HG02642 (cell line): Measurements from ENCODE around the gene RALY.
A peak's percentile ranks its signal among the peaks of the same experiment; 100 is the strongest.

Experiments
- ATAC-seq: cut with Tn5 transposase; IDR thresholded peaks from one replicate; pipeline ENCODE4 v1.9.1; 2021; ENCODE audit warnings: mild to moderate bottlenecking; ENCODE audit not compliant: unreplicated experiment, poor library complexity

RALY gene

DNA sequence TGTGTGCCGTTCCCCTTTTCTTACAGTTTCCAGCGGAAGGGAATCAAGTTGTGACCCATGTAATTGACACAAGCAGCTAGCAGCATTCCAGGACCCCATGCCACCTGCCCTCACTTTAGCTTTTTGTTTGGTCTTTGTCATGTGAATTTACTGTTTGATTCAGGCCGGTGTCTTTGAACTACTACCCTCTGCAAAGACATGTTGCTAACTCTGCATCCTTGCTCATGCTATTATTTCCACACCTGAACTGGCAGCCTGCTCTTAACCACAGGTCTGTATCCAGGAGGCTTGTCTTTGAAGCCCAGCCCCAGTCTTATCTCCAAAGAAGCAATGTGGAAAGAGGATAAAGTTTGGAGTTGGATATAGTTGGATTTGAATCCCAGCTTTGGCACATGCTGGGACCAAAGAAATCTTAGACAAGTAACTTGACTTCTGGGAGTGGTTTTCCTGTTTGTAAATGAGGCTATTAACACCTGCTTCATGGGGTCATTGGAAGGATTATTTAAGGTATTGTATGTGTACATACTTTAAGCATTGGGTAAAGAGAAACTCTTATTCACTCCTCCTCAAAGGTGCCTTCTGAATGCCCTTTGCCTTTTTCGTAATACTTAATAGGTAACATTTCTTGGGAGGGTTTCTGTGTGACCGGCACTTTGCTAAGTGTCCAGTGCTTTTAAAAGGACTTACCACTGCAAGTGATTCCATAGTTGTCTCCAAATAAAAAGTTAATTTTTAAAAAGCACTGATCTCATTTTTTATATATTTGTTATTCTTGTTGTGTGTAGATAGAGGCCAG, 52.4 kb downstream of the RALY start:
- no peak for ATAC-seq

DNA sequence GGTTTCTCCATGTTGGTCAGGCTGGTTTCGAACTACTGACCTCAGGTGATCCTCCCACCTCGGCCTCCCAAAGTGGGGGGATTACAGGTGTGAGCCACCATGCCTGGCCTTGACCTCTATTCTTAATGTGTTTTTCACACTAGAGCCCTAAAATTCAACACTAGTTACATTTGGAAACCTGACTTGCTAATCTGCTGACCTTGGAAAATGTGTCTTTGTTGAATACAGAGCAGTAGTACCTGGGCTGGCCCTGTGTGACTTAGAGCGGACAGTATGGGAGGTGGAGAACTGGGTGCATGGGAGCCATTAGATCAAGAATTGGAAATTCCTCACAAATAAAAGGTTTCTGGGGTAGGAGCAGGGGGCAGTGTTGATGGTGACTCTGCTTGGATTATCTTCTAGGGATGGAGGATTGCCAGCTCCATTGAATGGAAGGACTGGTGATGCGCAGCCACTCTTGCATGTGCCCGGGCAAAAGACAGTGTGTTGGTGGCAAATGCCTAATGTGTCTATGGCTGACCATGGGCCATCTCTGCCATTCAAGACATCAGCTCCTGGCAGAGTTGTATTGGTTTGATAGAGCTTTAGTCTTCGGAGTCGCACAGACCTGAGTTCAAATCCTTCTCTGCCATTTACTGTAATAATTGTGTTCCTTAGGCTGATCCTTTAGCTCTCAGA, 53.4 kb downstream of the RALY start:
- ATAC-seq, result no peak

DNA sequence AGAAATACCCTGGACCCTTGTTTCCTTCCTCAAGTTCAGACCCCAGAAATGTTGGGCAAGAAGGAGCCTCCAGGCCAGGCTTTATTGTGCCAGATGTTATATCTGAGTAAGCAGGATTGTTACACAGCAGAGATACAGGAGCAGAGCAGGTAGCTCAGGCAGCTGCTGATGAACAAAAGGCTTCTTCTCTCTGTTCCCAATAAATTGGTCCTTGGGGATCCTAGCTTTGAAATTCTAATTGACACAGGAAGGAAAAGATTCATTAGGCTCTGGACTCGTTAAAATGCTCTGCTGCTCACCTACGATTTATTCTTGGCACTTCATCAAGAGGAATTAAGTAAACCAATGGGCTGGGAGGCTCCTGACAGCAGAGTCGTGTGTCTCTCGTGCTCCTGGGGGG, 54.2 kb downstream of the RALY start:
- ATAC-seq, result no peak

DNA sequence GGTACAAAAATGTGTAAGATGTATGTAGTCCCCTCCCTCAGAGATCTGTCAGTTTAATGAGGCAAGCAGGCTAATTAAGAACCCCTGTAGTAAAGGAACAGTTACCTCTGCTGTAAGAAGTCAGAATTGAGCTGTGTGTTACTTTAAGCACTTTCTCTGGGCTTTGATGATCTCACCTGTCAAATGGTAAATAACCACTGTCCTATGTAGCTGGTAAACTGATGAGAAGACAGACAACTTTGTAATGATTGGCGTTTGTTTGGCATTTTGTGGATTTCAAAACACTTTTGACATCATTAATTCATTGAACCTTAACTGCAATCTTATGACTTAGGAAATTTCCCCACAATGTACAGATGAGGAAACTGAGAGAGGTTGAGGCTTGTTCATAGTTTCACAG, 55.7 kb downstream of the RALY start:
- no peak for ATAC-seq

DNA sequence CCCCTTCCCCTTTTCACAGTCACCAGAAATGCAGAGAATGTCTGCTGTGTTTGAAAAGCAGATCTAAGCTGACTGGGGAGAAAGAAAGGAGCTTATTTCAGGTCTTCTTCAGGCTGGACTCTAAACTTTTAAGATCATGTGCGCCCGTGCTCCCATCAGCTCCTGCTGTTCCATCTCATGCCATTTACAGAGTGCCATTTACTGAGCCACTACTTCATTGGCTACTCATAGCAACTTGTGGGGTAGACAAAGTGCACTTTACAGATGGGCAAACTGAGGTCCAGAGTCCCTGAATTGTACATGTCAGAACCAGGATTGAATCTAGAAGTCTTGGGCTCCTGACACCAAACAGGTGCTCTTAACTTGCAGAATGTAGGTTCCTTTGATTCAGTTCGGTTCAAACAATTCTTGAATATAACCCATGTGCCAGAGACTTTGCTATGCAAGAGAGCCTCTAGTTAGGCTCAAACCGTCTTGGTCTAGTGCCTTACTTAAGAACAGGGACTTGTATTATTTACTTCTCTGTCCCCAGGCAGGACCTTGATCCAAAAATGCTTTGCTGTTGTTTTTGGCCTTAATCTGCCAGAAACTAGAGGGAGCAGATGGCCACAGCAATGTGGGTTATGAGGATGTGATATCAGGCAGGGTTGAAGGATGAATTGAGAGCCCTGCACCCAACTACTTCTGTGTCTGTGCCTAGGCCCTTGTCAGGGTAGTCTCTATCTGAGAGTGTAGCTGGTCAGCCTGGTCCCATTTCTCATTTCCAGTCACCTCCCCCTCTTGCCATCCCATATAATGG, 56.4 kb downstream of the RALY start:
- no peak for ATAC-seq

DNA sequence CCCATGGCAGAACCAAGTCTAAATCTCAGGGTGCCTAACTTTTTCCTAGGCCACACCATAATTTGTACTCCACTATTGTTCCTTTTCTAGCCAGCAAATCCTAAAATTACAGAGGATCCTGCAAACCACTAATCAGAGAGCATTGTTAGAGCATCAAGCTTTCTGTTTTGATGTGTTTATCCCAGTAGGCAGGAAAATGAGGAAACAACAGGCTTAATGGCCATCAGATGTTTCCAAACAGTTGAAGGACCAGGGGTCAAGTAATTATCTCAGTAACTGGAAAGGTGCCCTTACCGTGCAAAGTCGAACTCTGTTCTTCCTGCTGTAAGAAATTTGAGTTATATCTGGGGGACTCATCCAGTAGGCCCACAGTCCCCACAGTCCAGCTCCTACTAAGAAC, 58.7 kb downstream of the RALY start:
- no peak for ATAC-seq

DNA sequence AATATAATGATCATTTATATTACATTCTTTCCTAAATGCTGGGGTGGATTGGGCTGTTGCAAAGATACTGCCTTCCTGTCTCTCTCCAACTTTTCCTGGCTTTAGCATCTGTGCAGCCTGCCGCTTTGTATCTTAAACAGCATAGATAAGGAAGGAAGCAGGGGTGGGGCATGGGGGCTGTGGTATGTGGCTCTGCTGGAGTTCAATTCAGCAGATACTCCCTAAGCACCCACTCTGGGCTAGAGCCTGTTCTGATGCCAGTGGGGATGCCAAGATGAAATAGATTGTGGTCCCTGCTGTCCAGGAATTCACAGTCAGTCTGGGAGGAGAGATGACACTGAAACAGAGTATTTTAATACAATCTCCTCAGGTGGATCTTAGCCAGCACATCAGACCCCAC, 61.6 kb downstream of the RALY start:
- no peak for ATAC-seq

DNA sequence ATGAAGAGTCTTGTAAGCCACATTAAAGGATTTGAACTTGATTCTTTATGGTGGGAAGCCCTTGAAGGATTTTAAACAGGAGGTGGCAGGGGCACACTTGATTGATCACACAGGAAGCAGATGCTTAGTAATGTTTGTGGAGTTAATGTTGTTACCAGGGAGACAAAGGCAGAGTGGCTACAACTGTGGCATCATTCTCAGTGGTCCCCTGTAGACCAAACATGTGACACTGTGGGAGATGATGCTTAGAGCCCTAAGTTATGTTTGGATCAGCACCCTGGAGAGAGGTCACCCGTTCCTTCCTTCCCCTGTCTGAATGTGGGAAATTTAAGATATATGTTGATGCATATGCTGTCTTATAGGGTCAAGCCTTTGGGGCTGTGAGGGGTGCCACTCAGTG, 65.1 kb downstream of the RALY start:
- ATAC-seq, result no peak

DNA sequence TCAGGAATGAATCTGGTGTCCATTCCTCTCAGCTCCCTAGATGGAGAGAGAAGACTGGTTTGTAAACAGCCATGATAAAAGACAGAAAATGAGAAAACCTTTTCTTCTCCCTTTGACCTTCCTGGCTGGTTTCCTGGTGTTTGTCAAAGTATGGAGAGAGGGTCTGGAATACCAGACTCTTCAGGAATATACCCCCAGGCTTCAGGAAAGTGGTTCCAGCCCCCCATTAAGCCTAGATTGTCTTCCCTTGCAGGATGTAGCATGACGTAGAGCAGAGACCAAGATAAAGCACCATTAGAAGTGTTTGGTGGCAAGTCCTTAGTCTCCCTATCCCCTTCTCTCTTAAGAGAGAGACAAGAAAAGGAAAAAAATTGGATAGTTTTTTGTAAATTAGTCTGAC, 67.3 kb downstream of the RALY start:
- ATAC-seq, result no peak

DNA sequence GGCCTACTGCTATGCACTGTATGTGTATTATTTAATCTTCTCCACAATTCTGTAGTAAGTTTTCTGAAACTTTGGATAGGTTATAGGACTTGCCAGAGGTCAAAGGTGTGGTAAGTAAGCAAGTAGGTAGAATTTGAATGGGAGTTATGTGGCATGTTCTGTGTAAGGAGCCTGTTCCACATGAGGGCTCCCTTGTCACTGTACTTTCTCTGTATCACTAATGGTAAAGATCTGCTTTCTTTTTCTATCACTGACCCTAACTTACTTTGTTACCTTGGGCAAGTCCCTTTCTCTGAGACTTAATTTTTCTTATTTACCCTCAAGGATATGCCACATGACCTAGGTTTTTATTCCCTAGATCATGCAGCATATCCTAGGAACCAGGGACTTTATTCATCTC, 68.0 kb downstream of the RALY start:
- no peak for ATAC-seq

DNA sequence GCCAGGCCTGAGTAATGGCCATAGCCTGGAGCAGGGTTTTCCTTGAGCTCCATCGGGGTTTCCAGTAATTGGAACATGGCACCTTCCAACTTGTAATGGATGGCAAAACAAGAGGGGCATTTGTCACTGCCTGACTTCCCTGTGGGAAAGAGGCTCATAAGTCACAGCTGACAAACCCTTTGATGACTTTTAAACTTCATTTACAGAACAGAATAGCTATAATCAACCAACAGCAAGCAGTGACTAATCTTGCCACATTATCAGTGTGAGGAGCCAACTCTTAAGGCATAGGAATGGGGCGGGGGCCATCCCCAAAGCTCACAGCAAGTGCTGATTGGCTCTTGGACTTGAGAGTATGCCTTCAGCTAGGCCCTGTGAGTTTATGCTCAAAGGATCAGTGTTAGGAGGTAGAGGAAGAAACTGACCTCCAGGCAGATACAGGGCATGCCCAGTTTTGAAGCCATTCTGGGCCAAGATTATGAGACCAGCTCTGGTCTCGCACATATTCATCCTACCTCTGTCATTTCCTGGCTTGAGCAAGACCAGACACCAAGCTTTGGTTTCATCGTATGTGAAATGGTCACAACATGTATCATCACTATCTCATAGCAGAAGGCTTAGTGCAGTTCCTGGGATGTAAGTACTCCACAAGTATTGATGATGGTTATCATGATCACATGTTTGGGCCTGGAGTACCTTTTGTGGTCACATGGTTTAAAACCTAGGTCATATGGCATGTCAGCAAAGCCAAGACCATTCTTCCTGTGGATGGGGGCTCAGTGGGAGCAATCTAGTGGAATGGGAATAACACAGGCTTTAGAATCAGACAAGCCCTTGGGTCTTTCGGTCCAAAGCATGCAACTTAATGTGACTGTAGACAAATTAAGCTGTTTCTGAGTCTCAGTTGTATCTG, 69.1 kb downstream of the RALY start:
- ATAC-seq, result no peak

DNA sequence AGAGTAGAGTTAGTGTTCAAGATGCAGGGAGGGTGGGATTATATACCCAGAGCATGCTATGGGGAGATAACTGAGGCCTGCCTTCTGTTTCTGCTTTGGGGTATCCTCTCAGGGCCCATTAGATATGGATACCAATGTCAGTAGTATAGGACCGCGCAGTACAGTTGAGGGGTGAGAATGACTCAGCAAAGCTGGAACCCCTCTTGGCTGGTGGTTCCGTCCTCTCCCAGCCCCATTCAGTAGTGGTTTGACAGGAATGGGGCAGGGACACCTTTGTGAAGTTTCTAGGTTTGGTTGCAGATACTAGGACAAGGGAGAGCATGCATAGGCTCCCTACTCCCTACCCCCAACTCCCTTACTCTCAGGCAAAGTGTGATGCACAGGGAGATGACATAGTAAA, 70.6 kb downstream of the RALY start:
- no peak for ATAC-seq

DNA sequence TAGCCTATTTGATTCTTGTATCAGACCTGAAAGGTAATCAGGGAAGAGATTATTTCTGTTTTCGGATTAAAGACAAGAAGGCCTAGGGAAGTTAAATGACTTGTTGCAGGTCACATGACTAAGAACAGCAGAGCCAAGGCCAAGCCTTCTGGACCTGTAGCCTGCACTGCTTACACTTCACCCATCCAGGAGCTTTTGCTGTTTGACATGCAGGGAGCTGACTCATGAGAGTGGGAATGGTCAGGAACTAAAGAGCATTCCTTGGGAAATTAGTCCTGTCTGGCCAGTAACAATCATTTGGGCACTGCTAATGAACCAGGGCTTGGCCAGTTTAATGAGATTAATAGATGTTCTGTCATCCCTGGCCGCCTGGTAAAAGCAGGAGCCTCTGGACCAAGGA, 71.5 kb downstream of the RALY start:
- ATAC-seq, result no peak

DNA sequence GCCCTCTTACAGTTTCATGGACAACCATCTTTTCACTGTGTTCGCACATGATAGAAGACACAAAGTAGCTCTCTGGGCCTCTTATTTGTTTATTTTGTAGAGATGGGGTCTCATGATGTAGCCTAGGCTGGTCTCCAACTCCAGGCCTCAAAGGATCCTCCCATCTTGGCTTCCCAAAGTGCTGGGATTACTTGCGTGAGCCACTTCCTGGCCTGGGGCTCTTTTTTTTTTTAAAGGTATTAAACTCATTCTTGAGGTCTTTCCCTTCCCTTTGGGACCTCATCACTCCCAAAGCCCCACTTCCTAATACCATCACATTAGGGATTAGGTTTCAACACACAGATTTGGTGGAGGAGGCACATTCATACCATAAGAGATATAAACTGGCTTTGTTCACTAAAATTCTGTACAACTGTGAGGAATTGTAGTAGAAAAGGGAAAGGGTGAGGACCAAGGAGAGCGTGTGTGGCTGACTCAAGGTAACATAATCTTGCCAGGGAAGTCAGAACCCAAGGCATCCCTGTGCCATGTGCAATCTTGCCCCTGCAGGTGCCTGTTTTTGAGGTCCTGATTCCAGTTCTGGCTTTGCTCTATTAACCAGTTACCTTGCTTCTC, 72.9 kb downstream of the RALY start:
- no peak for ATAC-seq

DNA sequence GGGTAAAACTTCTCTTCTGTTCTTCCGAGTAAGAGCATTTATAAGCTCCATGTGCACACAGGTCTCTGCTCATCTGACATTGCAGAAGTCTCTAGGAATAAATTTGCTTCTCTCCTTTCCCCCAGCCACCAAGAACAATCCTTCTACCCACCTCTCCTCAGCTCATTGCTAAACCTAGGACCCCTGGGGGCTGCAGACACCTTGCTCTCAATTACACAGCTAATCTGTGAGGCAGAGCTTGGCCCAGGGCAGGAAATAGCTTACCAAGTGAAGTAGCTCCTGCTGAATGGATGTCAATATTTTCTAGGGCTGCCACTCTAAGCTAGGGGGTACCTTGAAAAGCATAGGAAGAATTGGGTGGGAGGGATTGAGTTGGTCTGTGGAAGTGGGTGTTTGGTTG, 74.3 kb downstream of the RALY start:
- ATAC-seq, result no peak

DNA sequence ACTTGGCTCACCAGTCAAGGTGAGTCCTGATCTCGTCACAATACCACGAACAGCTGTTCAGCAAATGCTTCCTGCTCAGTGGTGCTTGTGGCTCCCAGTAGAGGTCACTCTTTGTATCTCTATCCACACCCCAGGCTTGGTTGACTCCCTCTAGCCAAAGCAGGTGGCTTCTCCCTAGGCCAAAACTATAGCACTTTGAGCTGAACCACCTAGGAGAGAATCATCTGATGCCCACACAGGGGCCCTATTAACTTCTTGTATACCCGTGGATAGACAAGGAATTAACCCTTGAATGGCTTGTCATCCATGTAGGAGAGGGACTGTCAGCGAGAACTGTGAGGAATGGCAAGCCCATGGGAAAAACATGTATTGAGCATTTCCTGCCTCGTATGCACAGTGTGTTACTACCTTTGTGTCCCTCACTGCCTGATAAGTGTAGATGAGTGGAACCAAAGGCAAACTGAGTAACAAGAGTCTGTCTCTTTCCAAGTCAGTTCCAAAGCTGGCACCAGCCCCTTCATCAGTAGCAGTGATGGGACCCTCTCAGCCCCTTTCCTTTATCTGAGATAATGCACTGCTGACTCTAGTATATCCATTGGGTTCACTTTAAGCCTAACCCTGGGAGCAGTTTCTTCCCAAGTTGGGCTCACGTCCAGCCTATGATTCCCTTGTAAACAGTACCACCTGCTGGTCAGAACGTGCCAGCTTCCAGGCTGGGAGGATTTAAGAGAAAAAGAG, 75.8 kb downstream of the RALY start:
- peak; percentile 68 for ATAC-seq

DNA sequence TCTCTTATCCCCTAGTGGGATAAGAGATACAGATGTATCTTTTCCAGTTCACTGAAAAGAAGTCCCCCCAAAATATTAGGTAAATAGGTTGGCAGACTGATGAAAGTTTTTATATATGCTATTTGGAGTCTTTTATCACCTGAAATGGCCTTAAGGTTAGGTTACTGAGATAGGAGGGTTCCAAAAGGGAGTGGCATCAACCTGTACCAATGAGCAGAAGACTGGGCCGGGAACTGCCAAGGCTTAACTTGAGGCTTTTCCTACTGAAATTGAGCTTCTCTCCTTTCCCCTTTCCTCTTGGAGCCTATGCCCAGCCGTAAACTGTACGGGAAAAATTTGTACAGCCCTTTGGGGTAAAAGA, 76.3 kb downstream of the RALY start:
- ATAC-seq, result no peak

DNA sequence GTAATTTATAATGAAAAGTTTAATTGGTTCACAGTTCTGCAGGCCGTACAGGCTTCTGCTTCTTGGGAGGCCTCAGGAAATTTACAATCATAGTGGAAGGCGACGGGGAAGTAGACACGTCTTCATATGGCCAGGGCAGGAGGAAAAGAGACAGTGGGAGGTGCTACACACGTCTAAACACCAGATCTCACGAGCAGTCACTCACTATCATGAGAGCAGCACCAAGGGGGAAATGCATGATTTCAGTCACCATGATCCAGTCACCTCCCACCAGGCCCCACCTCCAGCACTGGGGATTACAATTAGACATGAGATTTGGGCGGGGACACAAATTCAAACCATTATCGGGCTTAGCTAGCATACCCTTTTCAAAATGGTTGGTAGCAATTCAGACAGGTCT, 77.1 kb downstream of the RALY start:
- ATAC-seq, result no peak

DNA sequence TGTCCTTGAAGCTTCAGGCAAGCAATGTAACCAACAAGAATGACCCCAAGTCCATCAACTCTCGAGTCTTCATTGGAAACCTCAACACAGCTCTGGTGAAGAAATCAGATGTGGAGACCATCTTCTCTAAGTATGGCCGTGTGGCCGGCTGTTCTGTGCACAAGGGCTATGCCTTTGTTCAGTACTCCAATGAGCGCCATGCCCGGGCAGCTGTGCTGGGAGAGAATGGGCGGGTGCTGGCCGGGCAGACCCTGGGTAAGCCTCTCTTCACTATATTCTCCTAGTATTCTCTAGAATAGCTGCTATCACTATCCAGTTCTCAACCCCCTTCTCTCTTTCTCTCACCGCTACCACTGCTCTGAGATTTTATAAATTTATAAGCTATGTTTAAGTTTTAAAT, 78.4 kb downstream of the RALY start:
- ATAC-seq, result no peak
